Tibial artery (tissue), 4 donors: ENCODE results near the gene USB1.

Experiments
- DNase-seq, 2 donors: peaks; one replicate each; pipeline ENCODE4 v3.0.0-alpha.2; 2019
- H3K27ac ChIP-seq, 2 donors: fragments of 200-600 bp; sonication (generic) in 1 of 2; 1 replicate in 1 of 2; 2 replicates in 1 of 2; pipeline ENCODE4 v1.5.1; 2018 to 2019; ENCODE audit warnings: mild to moderate bottlenecking in 1 of 2
- H3K27me3 ChIP-seq, 2 donors: fragments of 200-600 bp; sonication (generic) in 1 of 2; one replicate each; pipeline versions ENCODE4 v1.5.1 to v1.6.0; 2016 to 2019
- H3K36me3 ChIP-seq, 3 donors: fragments of 200-600 bp; sonication (generic) in 2 of 3; one replicate each; pipeline ENCODE4 v1.5.1; 2016 to 2019; ENCODE audit warnings: mild to moderate bottlenecking in 2 of 3
- H3K4me1 ChIP-seq, 4 donors: fragments of 200-600 bp; sonication (generic) in 2 of 4; 1 replicate in 3 of 4; 2 replicates in 1 of 4; pipeline ENCODE4 v1.5.1; 2016 to 2019
- H3K4me3 ChIP-seq, 2 donors: fragments of 200-600 bp; sonication (generic) in 1 of 2; 1 replicate in 1 of 2; 2 replicates in 1 of 2; pipeline ENCODE4 v1.5.1; 2018 to 2019; ENCODE audit warnings: mild to moderate bottlenecking in 2 of 2
- H3K9me3 ChIP-seq, 3 donors: fragments of 200-600 bp; sonication (generic) in 1 of 3; one replicate each; pipeline ENCODE4 v1.5.1; 2016 to 2019
- intact Hi-C: fragments of 100-400 bp; cut with DNase I; formaldehyde crosslinking; loops from one replicate; pipeline ENCODE4 v1.15.0; 2023; ENCODE audit warnings: low total_unique reads
- TF ChIP-seq, protein P1 (sequence below), 2 experiments: fragments of 200-600 bp in 1 of 2; fragments of 450-650 bp in 1 of 2; IDR thresholded peaks; one replicate each; pipeline ENCODE4 v1.5.1; 2017 to 2019; ENCODE audit warnings: antibody characterized with exemption in 2 of 2, mild to moderate bottlenecking in 1 of 2, moderate library complexity in 1 of 2

USB1 gene

GRCh38 chr16:57960310-57960709 is 40.9 kb upstream of the USB1 start:
- Histone ChIP-seq H3K4me3 (no peak overlapping the region), H3K27me3 (peaks cover 0 to 23% of the 10 kb centered on the region in 2 donors), H3K4me1 (no peaks in the 10 kb centered on the region), H3K36me3 (no peaks in the 10 kb centered on the region), H3K27ac (no peak overlapping the region), H3K9me3 (no peaks in the 10 kb centered on the region)
- intact Hi-C loops: no loop called here
- DNase-seq: no peak
- TF ChIP-seq, protein P1, sequence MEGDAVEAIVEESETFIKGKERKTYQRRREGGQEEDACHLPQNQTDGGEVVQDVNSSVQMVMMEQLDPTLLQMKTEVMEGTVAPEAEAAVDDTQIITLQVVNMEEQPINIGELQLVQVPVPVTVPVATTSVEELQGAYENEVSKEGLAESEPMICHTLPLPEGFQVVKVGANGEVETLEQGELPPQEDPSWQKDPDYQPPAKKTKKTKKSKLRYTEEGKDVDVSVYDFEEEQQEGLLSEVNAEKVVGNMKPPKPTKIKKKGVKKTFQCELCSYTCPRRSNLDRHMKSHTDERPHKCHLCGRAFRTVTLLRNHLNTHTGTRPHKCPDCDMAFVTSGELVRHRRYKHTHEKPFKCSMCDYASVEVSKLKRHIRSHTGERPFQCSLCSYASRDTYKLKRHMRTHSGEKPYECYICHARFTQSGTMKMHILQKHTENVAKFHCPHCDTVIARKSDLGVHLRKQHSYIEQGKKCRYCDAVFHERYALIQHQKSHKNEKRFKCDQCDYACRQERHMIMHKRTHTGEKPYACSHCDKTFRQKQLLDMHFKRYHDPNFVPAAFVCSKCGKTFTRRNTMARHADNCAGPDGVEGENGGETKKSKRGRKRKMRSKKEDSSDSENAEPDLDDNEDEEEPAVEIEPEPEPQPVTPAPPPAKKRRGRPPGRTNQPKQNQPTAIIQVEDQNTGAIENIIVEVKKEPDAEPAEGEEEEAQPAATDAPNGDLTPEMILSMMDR (IDR thresholded peaks at IDR 0.05): no peak

DNA sequence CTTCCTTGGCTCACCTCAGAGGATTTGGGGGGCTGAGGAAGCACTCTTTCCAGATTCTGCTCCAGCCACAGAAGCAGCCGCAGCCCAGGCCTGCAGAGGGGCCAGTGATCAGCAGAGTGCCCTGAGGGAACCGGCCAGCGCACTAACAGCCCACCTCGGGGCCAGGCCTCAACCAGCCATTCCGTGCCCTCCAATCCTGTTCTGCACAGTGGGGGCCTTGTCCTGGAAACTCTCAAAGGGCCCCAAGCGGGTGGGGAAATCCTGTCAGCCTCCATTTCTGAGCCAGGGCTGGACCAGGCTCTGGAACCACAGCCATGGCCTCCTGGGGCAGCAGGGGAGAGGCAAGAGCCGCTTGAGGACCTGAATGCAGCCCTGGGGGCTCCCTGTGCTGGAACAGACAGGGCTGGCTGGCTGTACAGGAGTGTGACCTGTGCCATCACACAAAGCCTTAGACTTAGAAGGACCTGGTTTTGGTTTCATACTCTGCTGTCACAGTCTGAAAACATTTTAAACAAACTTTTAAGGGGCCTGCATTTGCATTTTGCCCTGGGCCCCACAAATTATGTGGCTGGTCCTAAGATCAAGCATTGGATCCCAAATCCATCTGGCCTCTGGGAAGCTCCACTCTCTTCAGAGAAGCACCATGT is 40.3 kb upstream of the USB1 start:
- no peaks in the 10 kb centered on the region for H3K36me3 ChIP-seq
- H3K9me3 ChIP-seq: no peaks in the 10 kb centered on the region
- peaks cover 0 to 23% of the 10 kb centered on the region in 2 donors for H3K27me3 ChIP-seq
- intact Hi-C loops: no loop called here
- H3K4me3 ChIP-seq: no peak overlapping the region
- TF ChIP-seq, protein P1 (IDR thresholded peaks at IDR 0.05): no peak
- H3K4me1 ChIP-seq: no peaks in the 10 kb centered on the region
- no peak for DNase-seq
- no peak overlapping the region for H3K27ac ChIP-seq

DNA sequence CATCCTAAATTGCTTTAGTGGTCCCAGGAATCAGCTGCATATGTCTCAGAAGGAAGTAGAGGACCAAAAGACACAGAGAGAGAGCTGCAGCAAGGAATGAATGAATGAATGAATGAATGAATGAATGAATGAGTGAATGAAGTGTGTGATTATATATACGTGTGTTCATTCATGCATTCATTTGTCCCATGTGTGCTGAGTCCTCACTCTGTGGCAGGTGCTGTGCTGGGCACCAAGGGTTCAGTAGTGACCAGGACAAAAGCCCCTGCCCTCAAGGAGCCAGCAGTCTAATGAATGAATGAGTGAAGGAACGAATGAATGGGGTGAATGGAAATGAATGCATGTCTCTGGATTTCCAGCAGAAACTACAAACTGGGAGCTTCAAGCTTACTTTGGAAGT is 39.7 kb upstream of the USB1 start:
- no peaks in the 10 kb centered on the region for H3K4me1 ChIP-seq
- no peak overlapping the region for H3K4me3 ChIP-seq
- DNase-seq: no peak
- peaks cover 0 to 23% of the 10 kb centered on the region in 2 donors for H3K27me3 ChIP-seq
- intact Hi-C loops: no loop called here
- no peaks in the 10 kb centered on the region for H3K36me3 ChIP-seq
- no peaks in the 10 kb centered on the region for H3K9me3 ChIP-seq
- H3K27ac ChIP-seq: no peak overlapping the region
- TF ChIP-seq, protein P1 (IDR thresholded peaks at IDR 0.05): no peak

- Histone ChIP-seq H3K36me3 (no peaks in the 10 kb centered on the region), H3K27ac (no peak overlapping the region), H3K4me3 (no peak overlapping the region), H3K9me3 (no peaks in the 10 kb centered on the region), H3K4me1 (no peaks in the 10 kb centered on the region), H3K27me3 (peaks cover 0 to 23% of the 10 kb centered on the region in 2 donors)
- intact Hi-C loops: no loop called here
- TF ChIP-seq, protein P1 (IDR thresholded peaks at IDR 0.05): no peak
- no peak for DNase-seq
These were observed 39.2 kb upstream of the USB1 start for GRCh38 chr16:57962046-57962445.

DNA sequence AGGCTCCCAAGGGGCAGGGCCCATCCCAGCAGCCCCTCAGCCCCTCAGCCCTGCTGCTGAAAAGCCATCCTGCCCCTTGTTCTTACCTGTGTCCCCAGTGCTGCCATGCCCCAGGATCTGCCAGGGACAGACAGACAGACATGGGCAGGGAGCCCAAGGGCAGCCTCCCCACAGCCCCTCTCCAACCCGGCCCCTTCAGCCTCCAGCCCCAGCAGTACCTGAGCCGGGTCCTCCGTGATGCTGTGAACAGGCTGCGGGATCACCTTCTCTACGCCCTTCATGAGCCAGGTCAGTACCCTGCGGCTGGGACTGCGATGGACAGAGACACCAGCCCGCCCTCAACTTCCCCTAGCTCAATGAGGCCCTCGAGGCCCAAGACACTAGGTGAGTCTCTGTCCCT is 38.5 kb upstream of the USB1 start:
- H3K4me1 ChIP-seq: no peaks in the 10 kb centered on the region
- H3K27ac ChIP-seq: no peak overlapping the region
- H3K36me3 ChIP-seq: no peaks in the 10 kb centered on the region
- no peak overlapping the region for H3K4me3 ChIP-seq
- TF ChIP-seq, protein P1 (IDR thresholded peaks at IDR 0.05): no peak
- DNase-seq: no peak
- H3K9me3 ChIP-seq: no peaks in the 10 kb centered on the region
- intact Hi-C loops: no loop called here
- peaks cover 0 to 23% of the 10 kb centered on the region in 2 donors for H3K27me3 ChIP-seq
